HCT116 (cell line): ENCODE results near the gene RNF182.

ENCODE experiments used
- POLR2A ChIP-seq: IDR thresholded peaks from 2 replicates; pipeline ENCODE4 v1.7.0; 2011; ENCODE audit warnings: borderline replicate concordance; ENCODE audit not compliant: insufficient read depth, insufficient read length; ENCODE audit errors: extremely low read depth
- TF ChIP-seq, protein P1 (sequence below), 3 experiments: fragments of 200-600 bp in 1 of 3; sonication (generic) in 1 of 3; IDR thresholded peaks in 2 of 3; conservative IDR thresholded peaks in 1 of 3; 2 replicates each; pipeline ENCODE4 v1.5.1; 2012 to 2017; ENCODE audit warnings: low read depth in 2 of 3, low read length in 2 of 3, antibody characterized with exemption in 1 of 3, borderline replicate concordance in 1 of 3, control low read depth in 1 of 3, mild to moderate bottlenecking in 1 of 3, mixed read lengths in 1 of 3, mixed run types in 1 of 3, moderate library complexity in 1 of 3; ENCODE audit not compliant: insufficient read depth in 1 of 3

DNA sequence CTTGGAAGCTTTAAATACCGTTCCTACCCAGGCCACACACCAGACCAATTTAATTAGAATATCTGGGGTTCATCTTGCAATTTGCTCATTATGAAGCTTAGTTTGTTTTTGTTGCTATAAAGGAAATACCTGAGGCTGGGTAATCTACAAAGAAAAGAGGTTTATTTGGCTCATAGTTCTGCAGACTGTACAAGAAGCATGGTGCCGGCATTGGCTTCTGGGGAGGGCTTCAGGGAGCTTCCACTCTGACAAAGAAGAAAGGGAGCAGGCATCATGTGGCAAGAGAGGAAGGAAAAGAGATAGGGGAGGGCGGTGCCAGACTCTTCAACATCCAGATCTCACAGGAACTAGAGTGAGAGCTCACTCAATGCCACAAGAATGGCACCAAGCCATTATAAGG lies 73.6 kb downstream of the RNF182 start:
- TF ChIP-seq, protein P1, sequence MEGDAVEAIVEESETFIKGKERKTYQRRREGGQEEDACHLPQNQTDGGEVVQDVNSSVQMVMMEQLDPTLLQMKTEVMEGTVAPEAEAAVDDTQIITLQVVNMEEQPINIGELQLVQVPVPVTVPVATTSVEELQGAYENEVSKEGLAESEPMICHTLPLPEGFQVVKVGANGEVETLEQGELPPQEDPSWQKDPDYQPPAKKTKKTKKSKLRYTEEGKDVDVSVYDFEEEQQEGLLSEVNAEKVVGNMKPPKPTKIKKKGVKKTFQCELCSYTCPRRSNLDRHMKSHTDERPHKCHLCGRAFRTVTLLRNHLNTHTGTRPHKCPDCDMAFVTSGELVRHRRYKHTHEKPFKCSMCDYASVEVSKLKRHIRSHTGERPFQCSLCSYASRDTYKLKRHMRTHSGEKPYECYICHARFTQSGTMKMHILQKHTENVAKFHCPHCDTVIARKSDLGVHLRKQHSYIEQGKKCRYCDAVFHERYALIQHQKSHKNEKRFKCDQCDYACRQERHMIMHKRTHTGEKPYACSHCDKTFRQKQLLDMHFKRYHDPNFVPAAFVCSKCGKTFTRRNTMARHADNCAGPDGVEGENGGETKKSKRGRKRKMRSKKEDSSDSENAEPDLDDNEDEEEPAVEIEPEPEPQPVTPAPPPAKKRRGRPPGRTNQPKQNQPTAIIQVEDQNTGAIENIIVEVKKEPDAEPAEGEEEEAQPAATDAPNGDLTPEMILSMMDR (IDR thresholded peaks at IDR 0.05 in 2 of 3, conservative IDR thresholded peaks at IDR 0.05 in 1 of 3; ENCODE audit: borderline replicate concordance in 1 of 3, insufficient read depth in 1 of 3, low read depth in 2 of 3, low read length in 2 of 3): no peak
- TF ChIP-seq POLR2A: no peak
